GM12865 (cell line): ENCODE data around the gene FCRL6.
A peak's percentile ranks its signal among the peaks of the same experiment; 100 is the strongest.

Experiments
- DNase-seq: peaks from one replicate; pipeline ENCODE4 v3.0.0; 2010; ENCODE audit warnings: low read depth
- H3K4me3 ChIP-seq: 2 replicates; pipeline ENCODE4 v1.5.1; 2011; ENCODE audit warnings: mild to moderate bottlenecking, low read depth, low read length, control low read depth
- CTCF ChIP-seq: IDR thresholded peaks from 2 replicates; pipeline ENCODE4 v1.5.1; 2011; ENCODE audit warnings: low read length, control low read depth, low read depth, inconsistent platforms; ENCODE audit not compliant: insufficient read depth; ENCODE audit errors: missing control alignments

The FCRL6 gene

GRCh38 chr1:159795534-159795933, 6.6 kb upstream of the FCRL6 start:
- H3K4me3 ChIP-seq = no peak overlapping the region
- no peak for TF ChIP-seq CTCF
- no peak for DNase-seq

DNA sequence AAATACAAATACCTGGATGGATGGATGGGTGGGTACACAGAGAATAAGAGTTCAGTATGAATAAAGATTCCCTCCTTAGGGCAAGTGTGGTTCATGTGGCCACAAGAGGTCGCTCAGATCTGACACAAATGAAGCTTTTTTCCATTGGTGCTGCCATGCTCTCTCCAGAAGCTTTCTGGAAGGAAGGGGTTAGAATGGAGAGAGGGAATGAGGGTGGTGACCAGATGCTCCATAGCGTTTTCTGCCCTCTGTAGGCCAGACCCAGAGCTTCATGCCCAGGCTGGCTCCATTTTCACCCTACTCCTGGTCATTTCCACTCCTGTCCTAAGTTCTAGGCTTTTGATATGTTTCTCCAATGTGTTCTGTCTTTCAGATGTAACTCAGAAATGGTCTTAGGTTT, 3.3 kb upstream of the FCRL6 start:
- no peak overlapping the region for H3K4me3 ChIP-seq
- TF ChIP-seq CTCF = peak; percentile 61
- peak; percentile 67 for DNase-seq

- H3K4me3 ChIP-seq = no peak overlapping the region
- DNase-seq = no peak
- no peak for TF ChIP-seq CTCF
Observed at GRCh38 chr1:159799446-159799985, 2.6 kb upstream of the FCRL6 start.

DNA sequence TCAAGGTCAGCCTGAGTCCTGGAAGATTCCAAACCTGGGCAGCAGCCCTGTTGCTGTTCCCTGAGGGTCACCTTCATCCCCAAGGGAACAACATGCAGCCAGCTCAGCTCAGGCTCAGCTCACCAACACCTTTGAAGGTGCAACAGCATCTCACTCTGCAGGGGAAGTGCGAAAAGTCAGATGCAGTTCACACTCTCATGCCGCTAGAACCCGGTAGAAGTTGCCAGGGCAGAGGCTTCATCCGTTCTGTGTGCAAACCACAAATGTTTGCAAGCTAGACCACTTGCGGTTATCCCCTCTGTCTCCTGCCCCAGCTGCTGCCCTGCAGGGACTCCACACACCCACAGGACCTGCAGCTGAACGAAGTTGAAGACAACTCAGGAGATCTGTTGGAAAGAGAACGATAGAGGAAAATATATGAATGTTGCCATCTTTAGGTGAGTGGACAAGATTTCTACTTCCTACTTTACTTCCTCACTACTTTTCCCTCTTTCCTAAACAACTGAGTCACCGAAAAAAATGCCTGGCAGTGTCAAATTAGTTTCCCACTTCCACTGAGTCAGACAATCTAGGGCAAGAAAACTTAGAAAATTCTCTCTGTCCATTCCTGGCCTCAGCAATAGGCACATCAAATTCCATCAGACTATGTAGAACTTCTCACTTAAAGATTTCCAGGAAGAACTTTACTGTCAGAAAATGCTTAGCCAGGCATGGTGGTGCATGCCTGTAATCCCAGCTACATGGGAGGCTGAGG, 1.8 kb upstream of the FCRL6 start:
- peak; percentile 72 for DNase-seq
- TF ChIP-seq CTCF = no peak
- no peak overlapping the region for H3K4me3 ChIP-seq

DNA sequence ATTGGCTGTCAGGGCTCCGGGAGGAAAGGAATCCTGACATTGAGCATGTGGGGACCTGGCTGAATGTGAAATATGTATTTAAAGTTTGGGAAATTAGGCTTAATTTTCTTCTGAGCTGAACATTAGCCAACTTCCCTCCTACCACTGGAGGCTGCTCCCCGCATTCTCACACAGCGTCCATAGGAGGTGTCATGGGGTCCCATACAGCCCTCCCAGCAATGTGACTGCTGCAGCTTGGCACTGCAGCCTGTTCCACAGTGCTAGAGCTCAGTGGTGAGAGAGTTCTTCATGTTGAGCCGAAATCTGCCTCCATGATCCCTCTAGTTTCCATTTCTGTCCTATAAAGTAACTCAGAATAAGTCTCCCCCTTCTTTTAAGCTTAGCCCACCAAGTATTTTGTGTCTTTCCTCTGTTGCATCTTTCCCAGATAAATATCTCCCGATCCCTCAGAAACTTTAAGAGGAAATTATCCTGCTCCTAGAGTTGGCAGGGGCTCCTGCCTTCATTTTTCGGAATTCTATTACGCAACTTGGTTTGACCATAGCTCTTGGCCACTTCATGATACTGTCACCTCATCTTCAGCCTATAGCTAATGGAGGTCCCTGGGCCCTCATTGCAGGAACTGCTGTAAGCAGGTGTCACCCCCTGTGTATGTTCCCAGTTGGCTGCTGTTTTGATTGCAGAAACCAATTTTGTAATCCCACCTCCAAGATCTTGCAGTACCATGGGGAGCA, 2.0 kb downstream of the FCRL6 start:
- DNase-seq = no peak
- TF ChIP-seq CTCF = no peak

GRCh38 chr1:159804924-159805323, 2.8 kb downstream of the FCRL6 start:
- no peak for DNase-seq
- H3K4me3 ChIP-seq = no peak overlapping the region
- no peak for TF ChIP-seq CTCF

More for the DNA sequence above, 2.0 kb downstream of the FCRL6 start:
- no peak overlapping the region for H3K4me3 ChIP-seq

- TF ChIP-seq CTCF = no peak
- no peak for DNase-seq
- H3K4me3 ChIP-seq = no peak overlapping the region
Observed at GRCh38 chr1:159815926-159816325, 13.8 kb downstream of the FCRL6 start.
